Lower lobe of right lung (tissue), 2 donors: ENCODE results near the gene RRAD. TPM values are rescaled to one million over a fixed set of nuclear protein-coding genes. Genes with fewer than 3 reads are reported as not detected.
A peak's percentile ranks its signal among the peaks of the same experiment; 100 is the strongest.

ENCODE experiments used
- ATAC-seq, 2 donors: fragments of 200-7000 bp; cut with Tn5 transposase; one replicate each; pipeline ENCODE4 v1.9.1; 2020 to 2022; ENCODE audit warnings: mild to moderate bottlenecking in 2 of 2, moderate library complexity in 2 of 2
- DNase-seq: peaks from one replicate; pipeline ENCODE4 v3.0.0-alpha.2; 2020
- H3K27ac ChIP-seq: fragments of 200-600 bp; one replicate; pipeline ENCODE4 v1.8.0; 2022
- H3K27me3 ChIP-seq: fragments of 200-600 bp; one replicate; pipeline ENCODE4 v1.8.0; 2022; ENCODE audit warnings: low read depth
- H3K36me3 ChIP-seq: fragments of 200-600 bp; one replicate; pipeline ENCODE4 v1.8.0; 2022; ENCODE audit warnings: mild to moderate bottlenecking
- H3K4me1 ChIP-seq: fragments of 200-600 bp; one replicate; pipeline ENCODE4 v1.8.0; 2022
- H3K4me3 ChIP-seq: fragments of 200-600 bp; one replicate; pipeline ENCODE4 v1.8.0; 2022; ENCODE audit warnings: mild to moderate bottlenecking
- H3K9me3 ChIP-seq: fragments of 200-600 bp; one replicate; pipeline ENCODE4 v1.8.0; 2022
- intact Hi-C: fragments of 100-400 bp; cut with DNase I; formaldehyde crosslinking; loops from one replicate; pipeline ENCODE4 v1.11.0; 2022
- total RNA-seq: library from RNA; stranded (reverse); fragmentation: NEBNext Ultra II Directional; extraction: Animal tissue kit (Norgen Biotek cat#: 25700); gene quantifications from one replicate; pipeline ENCODE4 v1.2.1, GENCODE V29; 2021
- TF ChIP-seq, protein P1 (sequence below): fragments of 200-600 bp; IDR thresholded peaks from one replicate; pipeline ENCODE4 v1.8.0; 2022; ENCODE audit warnings: antibody characterized with exemption, mild to moderate bottlenecking
- donor health status: DM: no; HTN: yes; CAD: no; lungs with severe emphysema.

The RRAD gene
- total RNA-seq, 1 donor from 2014 or later, result 11.8 TPM

DNA sequence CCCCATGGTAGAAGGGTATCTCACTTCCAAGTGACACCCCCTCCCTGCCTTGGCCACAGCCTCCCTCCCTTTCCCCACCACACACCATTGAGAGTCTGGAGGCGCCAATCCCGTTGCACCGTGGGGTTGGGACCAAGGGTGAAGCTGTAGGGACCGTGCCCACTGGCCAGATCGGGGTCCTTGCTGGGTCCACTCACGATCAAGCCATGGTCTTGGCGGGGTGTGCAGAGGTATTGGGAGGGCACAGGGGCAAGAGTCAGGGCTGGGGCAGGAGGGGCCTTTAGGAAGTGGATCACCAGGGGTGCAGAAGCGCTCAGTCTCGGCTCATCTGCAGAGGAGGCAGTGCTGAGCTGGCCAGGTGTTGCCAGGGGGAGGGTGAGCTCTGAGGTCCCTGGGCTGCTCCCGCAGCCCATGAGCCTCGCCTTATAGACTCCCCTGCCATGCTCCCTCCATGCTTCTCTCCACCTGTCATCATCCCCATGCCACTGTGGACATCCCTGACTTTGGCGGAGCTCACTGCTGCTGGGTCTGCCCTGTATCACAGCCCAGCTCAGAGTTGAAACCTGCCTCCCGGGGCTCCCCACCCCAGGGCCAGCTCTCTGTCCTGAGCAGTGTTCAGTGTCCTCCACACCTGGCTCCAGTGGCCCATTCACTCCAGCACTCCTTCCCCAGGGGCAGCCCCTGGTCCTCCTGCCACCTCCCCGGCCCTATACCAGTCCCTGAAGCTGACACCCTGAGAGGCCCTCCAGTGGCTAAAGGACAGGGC, 15.0 kb downstream of the RRAD start:
- intact Hi-C loops, result no loop called here
- Histone ChIP-seq H3K4me1 (peaks cover 8% of the 10 kb centered on the region), H3K36me3 (no peaks in the 10 kb centered on the region), H3K9me3 (no peaks in the 10 kb centered on the region), H3K4me3 (no peak overlapping the region), H3K27ac (no peak overlapping the region), H3K27me3 (no peaks in the 10 kb centered on the region)
- TF ChIP-seq, protein P1, sequence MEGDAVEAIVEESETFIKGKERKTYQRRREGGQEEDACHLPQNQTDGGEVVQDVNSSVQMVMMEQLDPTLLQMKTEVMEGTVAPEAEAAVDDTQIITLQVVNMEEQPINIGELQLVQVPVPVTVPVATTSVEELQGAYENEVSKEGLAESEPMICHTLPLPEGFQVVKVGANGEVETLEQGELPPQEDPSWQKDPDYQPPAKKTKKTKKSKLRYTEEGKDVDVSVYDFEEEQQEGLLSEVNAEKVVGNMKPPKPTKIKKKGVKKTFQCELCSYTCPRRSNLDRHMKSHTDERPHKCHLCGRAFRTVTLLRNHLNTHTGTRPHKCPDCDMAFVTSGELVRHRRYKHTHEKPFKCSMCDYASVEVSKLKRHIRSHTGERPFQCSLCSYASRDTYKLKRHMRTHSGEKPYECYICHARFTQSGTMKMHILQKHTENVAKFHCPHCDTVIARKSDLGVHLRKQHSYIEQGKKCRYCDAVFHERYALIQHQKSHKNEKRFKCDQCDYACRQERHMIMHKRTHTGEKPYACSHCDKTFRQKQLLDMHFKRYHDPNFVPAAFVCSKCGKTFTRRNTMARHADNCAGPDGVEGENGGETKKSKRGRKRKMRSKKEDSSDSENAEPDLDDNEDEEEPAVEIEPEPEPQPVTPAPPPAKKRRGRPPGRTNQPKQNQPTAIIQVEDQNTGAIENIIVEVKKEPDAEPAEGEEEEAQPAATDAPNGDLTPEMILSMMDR, result no peak
- DNase-seq (peak; percentile 24), ATAC-seq (no peak)

DNA sequence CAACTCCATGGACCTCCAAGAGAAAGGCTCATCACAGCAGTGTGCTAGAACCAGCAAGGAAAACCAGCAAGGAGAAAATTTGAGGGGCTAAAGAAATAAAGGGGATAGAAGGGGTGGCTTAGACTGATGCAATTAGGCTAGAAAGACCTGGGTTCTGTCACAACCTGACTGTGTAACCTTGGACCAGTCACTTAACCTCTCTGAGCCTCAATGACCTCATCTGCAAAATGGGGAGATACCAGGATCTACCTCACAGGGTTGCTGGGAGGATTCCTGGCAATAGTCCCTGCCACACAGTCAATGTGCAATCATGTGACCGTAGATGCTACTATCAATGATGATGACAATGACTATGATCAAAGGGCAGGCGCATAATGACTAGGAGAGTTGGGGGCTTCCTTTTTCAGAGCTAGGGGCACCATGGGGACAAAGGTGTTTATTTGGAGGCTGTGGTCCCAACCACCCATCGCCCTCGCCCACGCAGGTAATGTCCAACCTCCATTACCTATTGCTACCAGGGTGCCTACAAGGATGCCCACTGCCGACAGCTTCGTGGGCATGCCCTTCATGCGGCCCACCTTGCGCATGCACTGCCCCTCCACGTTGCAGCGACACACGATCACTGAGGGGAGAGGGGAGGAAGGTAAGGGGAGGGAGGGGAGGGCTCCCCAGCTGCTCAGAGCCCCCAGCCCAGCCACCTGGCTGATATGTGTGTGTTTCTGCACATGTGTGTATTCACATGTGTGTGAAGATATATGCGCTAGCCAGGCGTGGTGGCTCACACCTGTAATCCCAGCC, 16.4 kb downstream of the RRAD start:
- no peak overlapping the region for H3K4me3 ChIP-seq
- no peaks in the 10 kb centered on the region for H3K9me3 ChIP-seq
- H3K4me1 ChIP-seq, result peaks cover 21% of the 10 kb centered on the region
- no peaks in the 10 kb centered on the region for H3K36me3 ChIP-seq
- TF ChIP-seq, protein P1, result no peak
- H3K27ac ChIP-seq, result no peak overlapping the region
- intact Hi-C loops, result no loop called here
- DNase-seq, result peak; percentile 23
- no peak for ATAC-seq
- H3K27me3 ChIP-seq, result no peaks in the 10 kb centered on the region

DNA sequence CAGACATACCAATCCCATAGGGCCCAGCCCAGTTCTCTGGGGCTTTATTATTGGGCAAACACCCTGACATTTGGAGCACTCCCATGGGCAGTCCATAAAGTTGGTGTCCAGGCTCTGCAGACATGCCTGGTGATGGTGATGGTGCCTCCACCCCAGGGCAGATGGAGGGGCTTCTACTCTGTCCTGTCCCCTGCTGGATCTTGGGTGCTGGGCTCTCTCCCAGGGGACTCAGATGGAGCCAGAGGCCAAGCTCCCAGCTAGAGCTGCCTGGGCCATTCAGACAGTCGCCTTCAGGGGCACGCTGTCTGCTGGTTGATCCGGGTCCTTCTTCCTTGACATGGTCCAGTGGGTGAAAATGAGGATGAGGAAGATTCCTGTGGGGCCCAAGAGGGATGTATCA, 17.2 kb downstream of the RRAD start:
- no peak overlapping the region for H3K27ac ChIP-seq

DNA sequence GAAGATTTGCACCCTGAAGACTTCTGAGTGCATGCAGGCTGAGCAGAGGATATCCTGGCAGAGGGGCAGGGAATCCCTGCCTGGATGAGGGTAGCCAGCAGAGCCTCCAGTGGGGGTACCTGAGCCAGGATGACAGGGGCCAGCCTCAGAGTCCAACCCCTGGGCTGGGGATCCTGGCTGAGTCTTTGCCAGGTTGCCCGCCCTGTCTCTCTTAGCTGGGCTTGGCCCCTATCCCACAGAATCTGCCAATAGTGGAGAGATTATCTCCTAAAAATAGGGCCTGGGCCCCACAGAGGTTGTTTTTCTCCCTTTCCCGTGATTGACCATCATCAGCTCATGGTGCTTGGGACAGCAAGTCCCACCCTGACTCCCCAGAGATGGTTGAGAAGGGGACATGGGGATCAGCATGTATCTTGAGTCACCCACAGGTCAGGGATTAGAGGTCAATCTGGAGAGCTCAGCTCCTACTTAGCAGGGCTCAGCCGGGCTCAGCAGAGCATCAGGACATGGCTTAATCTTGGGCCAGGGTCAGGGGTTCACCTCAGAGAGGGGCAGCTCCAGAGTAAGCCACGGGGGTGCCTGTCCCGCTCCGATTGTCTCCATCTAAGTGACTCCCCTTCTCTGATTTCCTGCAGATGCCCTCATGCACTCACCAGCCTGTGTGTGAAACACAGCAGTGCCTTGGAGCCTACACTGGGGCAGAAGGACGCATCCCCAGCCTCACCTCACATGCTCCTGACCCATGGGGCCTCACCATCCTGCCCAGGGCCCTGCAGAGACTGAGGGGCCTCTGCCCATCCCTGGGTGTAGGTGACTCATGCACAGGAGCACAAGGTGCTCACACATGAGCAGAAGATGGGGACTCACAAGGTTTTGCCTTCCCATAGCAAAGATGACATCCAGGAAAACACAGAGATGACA, 18.2 kb downstream of the RRAD start:
- Histone ChIP-seq H3K27ac (no peak overlapping the region), H3K36me3 (no peaks in the 10 kb centered on the region), H3K9me3 (no peaks in the 10 kb centered on the region), H3K4me3 (no peak overlapping the region), H3K27me3 (no peaks in the 10 kb centered on the region), H3K4me1 (peaks cover 21% of the 10 kb centered on the region)
- DNase-seq (peak; percentile 21), ATAC-seq (no peak)
- TF ChIP-seq, protein P1, result no peak
- intact Hi-C loops, result no loop called here

More for the DNA sequence above, 17.2 kb downstream of the RRAD start:
- intact Hi-C loops, result no loop called here
- ATAC-seq (no peak), DNase-seq (peak; percentile 19)
- Histone ChIP-seq H3K27me3 (no peaks in the 10 kb centered on the region), H3K4me1 (peaks cover 21% of the 10 kb centered on the region), H3K4me3 (no peak overlapping the region), H3K36me3 (no peaks in the 10 kb centered on the region), H3K9me3 (no peaks in the 10 kb centered on the region)
- TF ChIP-seq, protein P1, result no peak
